ENCODE measurements around the gene ACY1. TPM values are rescaled to one million over a fixed set of nuclear protein-coding genes. Genes with fewer than 3 reads are reported as not detected.

Gene ACY1
- total and polyA plus RNA-seq, 2 of the 13 experiments (the other 11 are each of a cell fraction or from before 2014, with no cell fraction given) = 113 to 162 TPM

DNA sequence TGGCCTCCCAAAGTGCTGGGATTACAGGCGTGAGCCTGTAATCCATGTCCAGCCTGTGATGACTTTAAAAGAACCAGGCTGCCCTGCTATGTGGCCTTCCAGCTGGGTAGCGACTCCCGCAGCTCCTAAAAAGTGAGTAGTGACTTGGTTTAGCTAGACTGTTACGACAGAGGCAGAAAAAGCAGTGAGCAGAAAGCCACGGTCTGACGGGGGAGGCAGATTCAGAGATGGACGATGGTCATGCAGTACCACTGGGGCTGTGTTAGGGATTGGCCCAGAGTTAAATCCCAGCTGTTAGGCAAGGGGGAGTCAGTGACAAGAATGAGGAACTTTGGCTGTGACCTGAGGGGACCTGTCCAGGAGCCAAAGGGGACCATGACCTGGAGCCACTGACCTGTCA is 15.4 kb downstream of the ACY1 start:
- Histone ChIP-seq H3K27ac (ENCODE audit: extremely low read length, insufficient read depth, low read length) (no peak overlapping the region), H3K36me3 (replicated peaks in 1 of 2; ENCODE audit: control insufficient read depth in 1 of 2, insufficient read depth in 2 of 2, low read length in 2 of 2) (peaks cover 6 to 10% of the 10 kb centered on the region in 2 experiments), H3K4me3 (replicated peaks in 1 of 3; ENCODE audit: insufficient read depth in 1 of 3, low read depth in 2 of 3, low read length in 3 of 3) (no peak overlapping the region), H3K9ac (ENCODE audit: insufficient read depth, low read depth, low read length) (no peak overlapping the region), H2AFZ (ENCODE audit: low read length) (no peak overlapping the region), H3K4me2 (ENCODE audit: low read depth, low read length) (no peak overlapping the region; the same call in 1 of the 2 replicates), H3K79me2 (ENCODE audit: insufficient read depth, low read length) (peaks cover 18% of the 10 kb centered on the region), H3K9me3 (ENCODE audit: low read length) (no peaks in the 10 kb centered on the region), H4K20me1 (ENCODE audit: insufficient read depth, low read length) (0 out of 2 replicates have a peak, but pooled peaks cover 3% of the 10 kb centered on the region), H3K4me1 (ENCODE audit: insufficient read depth, low read length) (peaks cover 49% of the 10 kb centered on the region), H3K27me3 (ENCODE audit: control insufficient read depth in 1 of 2, insufficient read depth in 2 of 2, low read length in 2 of 2) (peaks cover 0 to 19% of the 10 kb centered on the region in 2 experiments; a peak in 3 of 5 replicates)
- ChIA-PET POLR2A (interaction anchor here (1.2 to 2.0 kb wide), 4 partner anchors 16 to 178 kb away, joined by 3 to 15 read pairs (median 10); partner anchors contain the start of genes ACY1, PARP3 and RRP9), CTCF (ENCODE audit: low intra/inter-chr PET ratio, low total read pairs) (interaction anchor here (9.0 kb wide), 1 partner anchor 145 kb away, joined by 110 read pairs; no protein-coding TSS in a partner anchor)
- in situ Hi-C loops (cut with HindIII; ENCODE audit: extremely low pct_ligation_motif_present, low pct_unique_long_range_greater_than_20kb) (no loop called here), intact Hi-C loops (cut with micrococcal nuclease; ENCODE audit: unreplicated experiment) (no loop called here)
- TF ChIP-seq SNAPC5 (CRISPR knock-in tag; IDR thresholded peaks at IDR 0.05; ENCODE audit: borderline replicate concordance) = no peak
- peak; percentile 93 for TF ChIP-seq ZSCAN22 (CRISPR knock-in tag; IDR thresholded peaks at IDR 0.05)
- no peak for TF ChIP-seq ZBTB8A (CRISPR knock-in tag; IDR thresholded peaks at IDR 0.05; ENCODE audit: borderline replicate concordance, low read depth)
- TF ChIP-seq, protein P1, sequence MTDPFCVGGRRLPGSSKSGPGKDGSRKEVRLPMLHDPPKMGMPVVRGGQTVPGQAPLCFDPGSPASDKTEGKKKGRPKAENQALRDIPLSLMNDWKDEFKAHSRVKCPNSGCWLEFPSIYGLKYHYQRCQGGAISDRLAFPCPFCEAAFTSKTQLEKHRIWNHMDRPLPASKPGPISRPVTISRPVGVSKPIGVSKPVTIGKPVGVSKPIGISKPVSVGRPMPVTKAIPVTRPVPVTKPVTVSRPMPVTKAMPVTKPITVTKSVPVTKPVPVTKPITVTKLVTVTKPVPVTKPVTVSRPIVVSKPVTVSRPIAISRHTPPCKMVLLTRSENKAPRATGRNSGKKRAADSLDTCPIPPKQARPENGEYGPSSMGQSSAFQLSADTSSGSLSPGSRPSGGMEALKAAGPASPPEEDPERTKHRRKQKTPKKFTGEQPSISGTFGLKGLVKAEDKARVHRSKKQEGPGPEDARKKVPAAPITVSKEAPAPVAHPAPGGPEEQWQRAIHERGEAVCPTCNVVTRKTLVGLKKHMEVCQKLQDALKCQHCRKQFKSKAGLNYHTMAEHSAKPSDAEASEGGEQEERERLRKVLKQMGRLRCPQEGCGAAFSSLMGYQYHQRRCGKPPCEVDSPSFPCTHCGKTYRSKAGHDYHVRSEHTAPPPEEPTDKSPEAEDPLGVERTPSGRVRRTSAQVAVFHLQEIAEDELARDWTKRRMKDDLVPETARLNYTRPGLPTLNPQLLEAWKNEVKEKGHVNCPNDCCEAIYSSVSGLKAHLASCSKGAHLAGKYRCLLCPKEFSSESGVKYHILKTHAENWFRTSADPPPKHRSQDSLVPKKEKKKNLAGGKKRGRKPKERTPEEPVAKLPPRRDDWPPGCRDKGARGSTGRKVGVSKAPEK (CRISPR knock-in tag; IDR thresholded peaks at IDR 0.05; ENCODE audit: borderline replicate concordance) = no peak
- no peak for TF ChIP-seq PHF21A (CRISPR knock-in tag; IDR thresholded peaks at IDR 0.05)
- no peak for ATAC-seq
- no peak for FAIRE-seq
- no peak for DNase-seq (ENCODE audit: low spot score)
- BruUV-seq (replicated peaks) = no TSS peak
- WGBS (ENCODE audit: low lambda C conversion rate) = 13% methylated on average over 7 of the region's 7 CpGs

All from HepG2 (cell line).